ENCODE data around the gene AGBL4.

- no peak for TF ChIP-seq POLR2A (IDR thresholded peaks at IDR 0.05)
- no peak for TF ChIP-seq CTCF (IDR thresholded peaks at IDR 0.05)
- TF ChIP-seq POLR2AphosphoS5 (IDR thresholded peaks at IDR 0.05), result no peak
These were observed 1250.6 kb downstream of the AGBL4 start for GRCh38 chr1:48773133-48773532.
